Vagina (tissue), 2 donors: ENCODE data around the gene PDE9A. TPM values are rescaled to one million over a fixed set of nuclear protein-coding genes. Genes with fewer than 3 reads are reported as not detected.

ENCODE experiments used
- DNase-seq, 2 donors: peaks; one replicate each; pipeline ENCODE4 v3.0.0-alpha.2; 2017; ENCODE audit errors: extremely low spot score in 2 of 2
- H3K27ac ChIP-seq: fragments of 200-600 bp; sonication (generic); one replicate; pipeline ENCODE4 v1.5.1; 2019
- H3K27me3 ChIP-seq: fragments of 200-600 bp; sonication (generic); one replicate; pipeline ENCODE4 v1.5.1; 2019
- H3K36me3 ChIP-seq, 2 donors: fragments of 200-600 bp; sonication (generic); one replicate each; pipeline ENCODE4 v1.5.1; 2017 to 2019
- H3K4me1 ChIP-seq: fragments of 200-600 bp; sonication (generic); one replicate; pipeline ENCODE4 v1.5.1; 2019
- H3K4me3 ChIP-seq, 2 donors: fragments of 200-600 bp; sonication (generic); 1 replicate in 1 of 2; 2 replicates in 1 of 2; pipeline ENCODE4 v1.5.1; 2016 to 2019
- H3K9me3 ChIP-seq: fragments of 200-600 bp; sonication (generic); one replicate; pipeline ENCODE4 v1.5.1; 2019
- CTCF ChIP-seq, 3 experiments: fragments of 450-650 bp in 2 of 3; fragments of 200-600 bp in 1 of 3; sonication (generic) in 1 of 3; IDR thresholded peaks; one replicate each; pipeline ENCODE4 v1.5.1; 2017 to 2019; ENCODE audit warnings: antibody characterized with exemption in 3 of 3, mild to moderate bottlenecking in 2 of 3, moderate library complexity in 2 of 3
- POLR2A ChIP-seq, 2 donors: fragments of 450-650 bp; IDR thresholded peaks; one replicate each; pipeline ENCODE4 v1.6.1; 2017; ENCODE audit warnings: antibody characterized with exemption in 2 of 2, mild to moderate bottlenecking in 2 of 2, moderate library complexity in 2 of 2
- POLR2AphosphoS5 ChIP-seq, 2 donors: sonication (generic); formaldehyde crosslinking; IDR thresholded peaks; one replicate each; pipeline ENCODE4 v1.9.0; 2017; ENCODE audit warnings: antibody characterized with exemption in 2 of 2, mild to moderate bottlenecking in 2 of 2, low read depth in 1 of 2; ENCODE audit not compliant: insufficient read depth in 1 of 2
- intact Hi-C: fragments of 100-400 bp; cut with DNase I; formaldehyde crosslinking; loops from one replicate; pipeline ENCODE4 v1.15.1; 2023
- total RNA-seq: library from RNA; depleted of rRNA; stranded (reverse); fragments of >200 nt; gene quantifications from one replicate; pipeline ENCODE4 v1.2.3, GENCODE V29; 2016

Gene PDE9A
- total RNA-seq, 1 donor from 2014 or later, result 9.6 TPM

GRCh38 chr21:42764443-42764760 lies 111.0 kb downstream of the PDE9A start:
- H3K36me3 ChIP-seq, result peaks cover 0 to 6% of the 10 kb centered on the region in 2 donors
- no peaks in the 10 kb centered on the region for H3K9me3 ChIP-seq
- H3K27me3 ChIP-seq, result no peaks in the 10 kb centered on the region
- TF ChIP-seq CTCF (IDR thresholded peaks at IDR 0.05), result no peak
- no peak for TF ChIP-seq POLR2AphosphoS5 (IDR thresholded peaks at IDR 0.05; ENCODE audit: insufficient read depth in 1 of 2, low read depth in 1 of 2)
- no peak for TF ChIP-seq POLR2A (IDR thresholded peaks at IDR 0.05)
- H3K27ac ChIP-seq, result no peak overlapping the region
- DNase-seq, result no peak
- no peak overlapping the region for H3K4me3 ChIP-seq
- no peaks in the 10 kb centered on the region for H3K4me1 ChIP-seq
- intact Hi-C loops, result no loop called here

GRCh38 chr21:42764883-42765282 lies 111.5 kb downstream of the PDE9A start:
- Histone ChIP-seq H3K4me1 (no peaks in the 10 kb centered on the region), H3K9me3 (no peaks in the 10 kb centered on the region), H3K27me3 (no peaks in the 10 kb centered on the region), H3K27ac (no peak overlapping the region), H3K4me3 (no peak overlapping the region), H3K36me3 (peaks cover 0 to 11% of the 10 kb centered on the region in 2 donors)
- TF ChIP-seq POLR2AphosphoS5 (IDR thresholded peaks at IDR 0.05; ENCODE audit: insufficient read depth in 1 of 2, low read depth in 1 of 2), result no peak
- no peak for DNase-seq
- intact Hi-C loops, result no loop called here

GRCh38 chr21:42765656-42766055 lies 112.2 kb downstream of the PDE9A start:
- no peak overlapping the region for H3K4me3 ChIP-seq
- H3K27ac ChIP-seq, result no peak overlapping the region
- no peak for TF ChIP-seq POLR2AphosphoS5 (IDR thresholded peaks at IDR 0.05; ENCODE audit: insufficient read depth in 1 of 2, low read depth in 1 of 2)
- no peak for TF ChIP-seq POLR2A (IDR thresholded peaks at IDR 0.05)
- TF ChIP-seq CTCF (IDR thresholded peaks at IDR 0.05), result no peak
- H3K36me3 ChIP-seq, result peaks cover 0 to 16% of the 10 kb centered on the region in 2 donors
- intact Hi-C loops, result no loop called here
- no peaks in the 10 kb centered on the region for H3K9me3 ChIP-seq
- H3K27me3 ChIP-seq, result no peaks in the 10 kb centered on the region
- no peaks in the 10 kb centered on the region for H3K4me1 ChIP-seq
- no peak for DNase-seq

GRCh38 chr21:42766739-42767560 lies 113.5 kb downstream of the PDE9A start:
- no peak overlapping the region for H3K4me3 ChIP-seq
- peaks cover 0 to 19% of the 10 kb centered on the region in 2 donors for H3K36me3 ChIP-seq
- H3K4me1 ChIP-seq, result no peaks in the 10 kb centered on the region
- DNase-seq, result no peak
- TF ChIP-seq POLR2A (IDR thresholded peaks at IDR 0.05) (no peak), CTCF (IDR thresholded peaks at IDR 0.05) (no peak), POLR2AphosphoS5 (IDR thresholded peaks at IDR 0.05; ENCODE audit: insufficient read depth in 1 of 2, low read depth in 1 of 2) (no peak)
- H3K27ac ChIP-seq, result no peak overlapping the region
- H3K9me3 ChIP-seq, result no peaks in the 10 kb centered on the region
- no peaks in the 10 kb centered on the region for H3K27me3 ChIP-seq
- intact Hi-C loops, result no loop called here

GRCh38 chr21:42767561-42767835 lies 114.1 kb downstream of the PDE9A start:
- Histone ChIP-seq H3K27ac (no peak overlapping the region), H3K9me3 (no peaks in the 10 kb centered on the region), H3K4me3 (no peak overlapping the region), H3K36me3 (peaks cover 0 to 19% of the 10 kb centered on the region in 2 donors), H3K4me1 (no peaks in the 10 kb centered on the region), H3K27me3 (no peaks in the 10 kb centered on the region)
- intact Hi-C loops, result no loop called here
- TF ChIP-seq POLR2A (IDR thresholded peaks at IDR 0.05) (no peak), CTCF (IDR thresholded peaks at IDR 0.05) (no peak), POLR2AphosphoS5 (IDR thresholded peaks at IDR 0.05; ENCODE audit: insufficient read depth in 1 of 2, low read depth in 1 of 2) (no peak)
- DNase-seq, result no peak
